Heart left ventricle (tissue), 13 donors: ENCODE measurements around the gene MAST4.

Experiments
- CTCF ChIP-seq, 12 donors: fragments of 200-600 bp; sonication (generic) in 4 of 12; IDR thresholded peaks; one replicate each; pipeline versions ENCODE4 v1.5.0 to v1.8.0; 2018 to 2022; ENCODE audit warnings: antibody characterized with exemption in 12 of 12, mild to moderate bottlenecking in 5 of 12
- POLR2A ChIP-seq, 2 donors: fragments of 450-650 bp; IDR thresholded peaks; one replicate each; pipeline ENCODE4 v1.6.1; 2017; ENCODE audit warnings: antibody characterized with exemption in 2 of 2, mild to moderate bottlenecking in 2 of 2, moderate library complexity in 2 of 2
- donor health status: ischemic (EF 13 %, LVEDD 7.1; RV severe dilation, severe dysfunction).
- donor health status: DM: no; HTN: yes; CAD: no.
- donor health status: DM: no; HTN: no; CAD: no.
- donor health status: ischemic (EF 25% LVEDD 6.9; RV normal size, moderate dysfunction).
- donor health status: ischemic (EF 25% LVEDD 5.7; RV mildly dilated, moderate dysfunction).
- donor health status: ischemic (EF 35%, LVEDD 5.7; RV mildly dilated, moderate dysfunction).
- donor health status: nonischemic (EF 11% LVEDD 7.7; RV severe dilation, severe dysfunction).
- donor health status: DM: yes; HTN: yes; CAD: no.
- donor health status: PGD.
- donor health status: ischemic (EF 29% LVEDD 5.4; RV normal size, mild dysfunction).
- donor health status: nonischemic (EF 23%, LVEDD 6.1; RV moderate dilation, normal function).

- TF ChIP-seq CTCF (IDR thresholded peaks at IDR 0.05) (no peak), POLR2A (IDR thresholded peaks at IDR 0.05) (no peak)
Observed at GRCh38 chr5:66585291-66585690, 10.9 kb upstream of the MAST4 start.
